HG03342 (cell line): ENCODE results near the gene KAZN.

Experiments used
- ATAC-seq: cut with Tn5 transposase; IDR thresholded peaks from one replicate; pipeline ENCODE4 v1.9.1; 2021; ENCODE audit warnings: mild to moderate bottlenecking, moderate library complexity; ENCODE audit not compliant: unreplicated experiment

Gene KAZN

GRCh38 chr1:15141935-15142539 lies 543.6 kb downstream of the KAZN start:
- ATAC-seq = no peak

- no peak for ATAC-seq
Measured at GRCh38 chr1:15145327-15145726, 546.8 kb downstream of the KAZN start.

- no peak for ATAC-seq
Measured at GRCh38 chr1:15146142-15146680, 547.7 kb downstream of the KAZN start.

- ATAC-seq = no peak
Measured at GRCh38 chr1:15146971-15147376, 548.5 kb downstream of the KAZN start.

- ATAC-seq = no peak
Measured at GRCh38 chr1:15148004-15148403, 549.5 kb downstream of the KAZN start.

- ATAC-seq = no peak
Measured at GRCh38 chr1:15148475-15148874, 550.0 kb downstream of the KAZN start.

GRCh38 chr1:15148941-15149340 lies 550.5 kb downstream of the KAZN start:
- ATAC-seq = no peak

GRCh38 chr1:15150376-15150775 lies 551.9 kb downstream of the KAZN start:
- ATAC-seq = no peak

- ATAC-seq = no peak
Measured at GRCh38 chr1:15151377-15151806, 552.9 kb downstream of the KAZN start.

- ATAC-seq = no peak
Measured at GRCh38 chr1:15151871-15152270, 553.4 kb downstream of the KAZN start.

- no peak for ATAC-seq
Measured at GRCh38 chr1:15152318-15153183, 554.1 kb downstream of the KAZN start.

GRCh38 chr1:15153184-15153841 lies 554.8 kb downstream of the KAZN start, which contains the start of gene TMEM51:
Gene TMEM51, plus strand, starts transcription at chr1:15153747. Its CDS starts 61,341 bp downstream, at chr1:15215088.
- no peak for ATAC-seq

- ATAC-seq = no peak
Measured at GRCh38 chr1:15153842-15154479, 555.5 kb downstream of the KAZN start.

- no peak for ATAC-seq
Measured at GRCh38 chr1:15154480-15155036, 556.1 kb downstream of the KAZN start.

GRCh38 chr1:15155191-15155590 lies 556.7 kb downstream of the KAZN start:
- no peak for ATAC-seq

GRCh38 chr1:15155888-15156741 lies 557.6 kb downstream of the KAZN start:
- ATAC-seq = no peak

GRCh38 chr1:15156807-15157380 lies 558.4 kb downstream of the KAZN start:
- no peak for ATAC-seq

- ATAC-seq = no peak
Measured at GRCh38 chr1:15157524-15158399, 559.3 kb downstream of the KAZN start.
